ENCODE measurements around the gene PATJ. TPM values are rescaled to one million over a fixed set of nuclear protein-coding genes. Genes with fewer than 3 reads are reported as not detected.

PATJ gene
- total and polyA plus RNA-seq, 2 donors (not counting 1 experiment from before 2014, with no cell fraction given) = 8.0 to 45.3 TPM

GRCh38 chr1:62052946-62053345, 310.7 kb downstream of the PATJ start:
- Histone ChIP-seq H4K20me1 (ENCODE audit: control insufficient read depth, insufficient read depth, low read length, poor library complexity, severe bottlenecking) (no peaks in the 10 kb centered on the region), H3K4me2 (replicated peaks; ENCODE audit: low read depth, low read length, poor library complexity, severe bottlenecking) (no peak overlapping the region), H3K4me3 (ENCODE audit: control extremely low read depth in 1 of 5, extremely low read depth in 1 of 5, insufficient read depth in 1 of 5, low read depth in 2 of 5, low read length in 4 of 5) (no peak overlapping the region), H3K4me1 (ENCODE audit: control insufficient read depth in 2 of 2, insufficient read depth in 2 of 2, low read length in 2 of 2) (no peaks in the 10 kb centered on the region), H3K27me3 (replicated peaks in 1 of 4; ENCODE audit: control extremely low read depth in 1 of 4, control insufficient read depth in 3 of 4, insufficient read depth in 4 of 4, low read length in 3 of 4) (no peaks in the 10 kb centered on the region), H2AFZ (ENCODE audit: insufficient read depth, low read depth, low read length, poor library complexity, severe bottlenecking) (no peak overlapping the region), H3K36me3 (replicated peaks in 1 of 2; ENCODE audit: control extremely low read depth in 1 of 2, control insufficient read depth in 1 of 2, extremely low read depth in 1 of 2, insufficient read depth in 2 of 2, low read length in 1 of 2) (no peaks in the 10 kb centered on the region), H3K27ac (ENCODE audit: low read length in 2 of 2) (no peak overlapping the region), H3K9me3 (ENCODE audit: control extremely low read depth in 1 of 3, control insufficient read depth in 2 of 3, insufficient read depth in 1 of 3, low read length in 2 of 3) (no peaks in the 10 kb centered on the region), H3K79me2 (ENCODE audit: control insufficient read depth, insufficient read depth, low read length) (no peaks in the 10 kb centered on the region), H3K9ac (ENCODE audit: low read length) (no peak overlapping the region)
- Mint-ChIP-seq H3K27ac (no peak overlapping the region), H3K4me3 (no peak overlapping the region), H3K9me3 (ENCODE audit: insufficient read depth) (no peaks in the 10 kb centered on the region), H3K4me1 (no peaks in the 10 kb centered on the region), H3K27me3 (no peaks in the 10 kb centered on the region)
- TF ChIP-seq, protein P1, sequence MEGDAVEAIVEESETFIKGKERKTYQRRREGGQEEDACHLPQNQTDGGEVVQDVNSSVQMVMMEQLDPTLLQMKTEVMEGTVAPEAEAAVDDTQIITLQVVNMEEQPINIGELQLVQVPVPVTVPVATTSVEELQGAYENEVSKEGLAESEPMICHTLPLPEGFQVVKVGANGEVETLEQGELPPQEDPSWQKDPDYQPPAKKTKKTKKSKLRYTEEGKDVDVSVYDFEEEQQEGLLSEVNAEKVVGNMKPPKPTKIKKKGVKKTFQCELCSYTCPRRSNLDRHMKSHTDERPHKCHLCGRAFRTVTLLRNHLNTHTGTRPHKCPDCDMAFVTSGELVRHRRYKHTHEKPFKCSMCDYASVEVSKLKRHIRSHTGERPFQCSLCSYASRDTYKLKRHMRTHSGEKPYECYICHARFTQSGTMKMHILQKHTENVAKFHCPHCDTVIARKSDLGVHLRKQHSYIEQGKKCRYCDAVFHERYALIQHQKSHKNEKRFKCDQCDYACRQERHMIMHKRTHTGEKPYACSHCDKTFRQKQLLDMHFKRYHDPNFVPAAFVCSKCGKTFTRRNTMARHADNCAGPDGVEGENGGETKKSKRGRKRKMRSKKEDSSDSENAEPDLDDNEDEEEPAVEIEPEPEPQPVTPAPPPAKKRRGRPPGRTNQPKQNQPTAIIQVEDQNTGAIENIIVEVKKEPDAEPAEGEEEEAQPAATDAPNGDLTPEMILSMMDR (IDR thresholded peaks at IDR 0.05) = no peak
- TF ChIP-seq EZH2 (IDR thresholded peaks at IDR 0.05; ENCODE audit: borderline replicate concordance, insufficient read depth, low read depth, low read length, poor library complexity, severe bottlenecking) = no peak
- DNase-seq (no peak), ATAC-seq (ENCODE audit: low read depth) (no peak)
- ChIA-PET CTCF (no interaction called here), POLR2A (no interaction called here)
- intact Hi-C loops (cut with micrococcal nuclease) = no loop called here

DNA sequence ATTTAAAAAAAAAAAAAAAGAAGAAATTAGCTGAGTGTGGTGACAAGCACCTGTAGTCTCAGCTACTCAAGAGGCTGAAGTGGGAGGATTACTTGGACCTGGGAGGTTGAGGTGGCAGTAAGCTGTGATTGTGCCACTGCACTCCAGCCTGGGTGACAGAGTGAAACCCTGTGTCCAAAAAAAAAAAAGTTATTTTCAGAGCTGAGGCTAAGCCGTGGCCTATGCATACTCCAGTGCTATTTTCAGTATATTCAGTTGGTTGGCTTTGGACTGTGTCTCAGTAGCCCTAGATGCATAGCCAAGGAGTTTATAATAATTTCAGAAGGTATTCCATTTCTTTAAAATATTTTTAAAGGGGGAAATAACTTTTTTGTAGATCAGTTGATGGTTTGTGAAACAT, 311.9 kb downstream of the PATJ start:
- intact Hi-C loops (cut with micrococcal nuclease) = no loop called here
- Histone ChIP-seq H3K4me3 (ENCODE audit: control extremely low read depth in 1 of 5, extremely low read depth in 1 of 5, insufficient read depth in 1 of 5, low read depth in 2 of 5, low read length in 4 of 5) (no peak overlapping the region), H3K36me3 (replicated peaks in 1 of 2; ENCODE audit: control extremely low read depth in 1 of 2, control insufficient read depth in 1 of 2, extremely low read depth in 1 of 2, insufficient read depth in 2 of 2, low read length in 1 of 2) (no peaks in the 10 kb centered on the region), H3K27me3 (replicated peaks in 1 of 4; ENCODE audit: control extremely low read depth in 1 of 4, control insufficient read depth in 3 of 4, insufficient read depth in 4 of 4, low read length in 3 of 4) (no peaks in the 10 kb centered on the region), H3K4me2 (replicated peaks; ENCODE audit: low read depth, low read length, poor library complexity, severe bottlenecking) (no peak overlapping the region), H4K20me1 (ENCODE audit: control insufficient read depth, insufficient read depth, low read length, poor library complexity, severe bottlenecking) (no peaks in the 10 kb centered on the region), H3K4me1 (ENCODE audit: control insufficient read depth in 2 of 2, insufficient read depth in 2 of 2, low read length in 2 of 2) (no peaks in the 10 kb centered on the region), H3K9ac (ENCODE audit: low read length) (no peak overlapping the region), H3K9me3 (ENCODE audit: control extremely low read depth in 1 of 3, control insufficient read depth in 2 of 3, insufficient read depth in 1 of 3, low read length in 2 of 3) (no peaks in the 10 kb centered on the region), H3K27ac (ENCODE audit: low read length in 2 of 2) (no peak overlapping the region), H2AFZ (ENCODE audit: insufficient read depth, low read depth, low read length, poor library complexity, severe bottlenecking) (no peak overlapping the region), H3K79me2 (ENCODE audit: control insufficient read depth, insufficient read depth, low read length) (no peaks in the 10 kb centered on the region)
- no peak for ATAC-seq (ENCODE audit: low read depth)
- no CpG with 5 or more reads among the region's 1 CpG for WGBS (ENCODE audit: insufficient coverage)
- H3K27me3 Mint-ChIP-seq = no peaks in the 10 kb centered on the region
- ChIA-PET POLR2A (no interaction called here), CTCF (interaction anchor here (0.6 kb wide), 1 partner anchor 29 kb away, joined by 3 read pairs; no protein-coding TSS in a partner anchor)
- no peaks in the 10 kb centered on the region for H3K9me3 Mint-ChIP-seq (ENCODE audit: insufficient read depth)
- no peak for DNase-seq
- TF ChIP-seq EZH2 (IDR thresholded peaks at IDR 0.05; ENCODE audit: borderline replicate concordance, insufficient read depth, low read depth, low read length, poor library complexity, severe bottlenecking) = no peak
- TF ChIP-seq, protein P1 (IDR thresholded peaks at IDR 0.05) = no peak
- no peak overlapping the region for H3K4me3 Mint-ChIP-seq
- no peak overlapping the region for H3K27ac Mint-ChIP-seq
- no peaks in the 10 kb centered on the region for H3K4me1 Mint-ChIP-seq
